Right ventricle myocardium inferior (tissue), 1 donor: Measurements from ENCODE around the gene TEC. TPM values are rescaled to one million over a fixed set of nuclear protein-coding genes. Genes with fewer than 3 reads are reported as not detected.
"Not testable (repeated sequence)": the region's sequence is repeated elsewhere in the genome, so short reads cannot be mapped to it uniquely, and the experiment has no call there.

ENCODE experiments used
- ATAC-seq: fragments of 200-7000 bp; cut with Tn5 transposase; one replicate; pipeline ENCODE4 v1.9.1; 2020; ENCODE audit warnings: mild to moderate bottlenecking, moderate library complexity
- DNase-seq: peaks from one replicate; pipeline ENCODE4 v3.0.0; 2021; ENCODE audit errors: missing footprints
- intact Hi-C: fragments of 100-400 bp; cut with DNase I; formaldehyde crosslinking; loops from one replicate; pipeline ENCODE4 v1.11.0; 2022
- total RNA-seq: library from RNA; stranded (reverse); fragmentation: NEBNext Ultra II Directional; extraction: Animal tissue kit (Norgen Biotek cat#: 25700); gene quantifications from one replicate; pipeline ENCODE4 v1.2.1, GENCODE V29; 2021
- donor health status: DM: no; HTN: yes; CAD: no; lungs with severe emphysema.

Gene TEC
- total RNA-seq, 1 donor from 2014 or later: 1.3 TPM

GRCh38 chr4:48186394-48186793, 83.2 kb downstream of the TEC start:
- intact Hi-C loops, DNase-seq, ATAC-seq: not testable (repeated sequence)

- ATAC-seq: no peak
- intact Hi-C loops: no loop called here
- no peak for DNase-seq
Observed at GRCh38 chr4:48184882-48185281, 84.8 kb downstream of the TEC start.

- DNase-seq: no peak
- intact Hi-C loops: no loop called here
- ATAC-seq: no peak
Observed at GRCh38 chr4:48180234-48180633, 89.4 kb downstream of the TEC start.

GRCh38 chr4:48178931-48179330, 90.7 kb downstream of the TEC start:
- ATAC-seq: no peak
- DNase-seq: no peak
- intact Hi-C loops: no loop called here

- no peak for ATAC-seq
- intact Hi-C loops: no loop called here
- DNase-seq: no peak
Observed at GRCh38 chr4:48175806-48176205, 93.8 kb downstream of the TEC start.

GRCh38 chr4:48175328-48175727, 94.3 kb downstream of the TEC start:
- intact Hi-C loops: no loop called here
- DNase-seq: no peak
- no peak for ATAC-seq

- DNase-seq (no peak), ATAC-seq (peak; percentile 37)
- intact Hi-C loops: no loop called here
Observed at GRCh38 chr4:48173056-48173991, 96.3 kb downstream of the TEC start.

GRCh38 chr4:48172651-48173050, 97.0 kb downstream of the TEC start:
- DNase-seq (no peak), ATAC-seq (no peak)
- intact Hi-C loops: no loop called here

- intact Hi-C loops: no loop called here
- DNase-seq: no peak
- ATAC-seq: no peak
Observed at GRCh38 chr4:48169636-48170035, 100.0 kb downstream of the TEC start.

GRCh38 chr4:48167538-48168263, 101.9 kb downstream of the TEC start:
- ATAC-seq (no peak), DNase-seq (no peak)
- intact Hi-C loops: no loop called here

- DNase-seq, intact Hi-C loops: not testable (repeated sequence)
Observed at GRCh38 chr4:48164561-48164960, 105.1 kb downstream of the TEC start.

GRCh38 chr4:48163746-48164145, 105.9 kb downstream of the TEC start:
- intact Hi-C loops: no loop called here
- ATAC-seq (no peak), DNase-seq (no peak)

More at GRCh38 chr4:48164561-48164960, 105.1 kb downstream of the TEC start:
- ATAC-seq: not testable (repeated sequence)

GRCh38 chr4:48162162-48162561, 107.5 kb downstream of the TEC start:
- ATAC-seq (no peak), DNase-seq (no peak)
- intact Hi-C loops: no loop called here

- no peak for DNase-seq
- ATAC-seq: no peak
- intact Hi-C loops: no loop called here
Observed at GRCh38 chr4:48157271-48157670, 112.4 kb downstream of the TEC start.

- no peak for ATAC-seq
- no peak for DNase-seq
- intact Hi-C loops: no loop called here
Observed at GRCh38 chr4:48156423-48156822, 113.2 kb downstream of the TEC start.

GRCh38 chr4:48153791-48154550, 115.7 kb downstream of the TEC start:
- intact Hi-C loops: no loop called here

GRCh38 chr4:48152259-48152658, 117.4 kb downstream of the TEC start:
- ATAC-seq (no peak), DNase-seq (no peak)
- intact Hi-C loops: no loop called here

More at GRCh38 chr4:48153791-48154550, 115.7 kb downstream of the TEC start:
- ATAC-seq (no peak), DNase-seq (no peak)

GRCh38 chr4:48149827-48150370, 119.7 kb downstream of the TEC start:
- intact Hi-C loops: no loop called here
- DNase-seq (no peak), ATAC-seq (no peak)

GRCh38 chr4:48147621-48148020, 122.0 kb downstream of the TEC start:
- ATAC-seq (no peak), DNase-seq (no peak)
- intact Hi-C loops: no loop called here
